GM21529 (cell line): ENCODE results near the gene PRLR.

Experiments
- ATAC-seq: cut with Tn5 transposase; IDR thresholded peaks from one replicate; pipeline ENCODE4 v1.9.1; 2021; ENCODE audit not compliant: unreplicated experiment

Gene PRLR

DNA sequence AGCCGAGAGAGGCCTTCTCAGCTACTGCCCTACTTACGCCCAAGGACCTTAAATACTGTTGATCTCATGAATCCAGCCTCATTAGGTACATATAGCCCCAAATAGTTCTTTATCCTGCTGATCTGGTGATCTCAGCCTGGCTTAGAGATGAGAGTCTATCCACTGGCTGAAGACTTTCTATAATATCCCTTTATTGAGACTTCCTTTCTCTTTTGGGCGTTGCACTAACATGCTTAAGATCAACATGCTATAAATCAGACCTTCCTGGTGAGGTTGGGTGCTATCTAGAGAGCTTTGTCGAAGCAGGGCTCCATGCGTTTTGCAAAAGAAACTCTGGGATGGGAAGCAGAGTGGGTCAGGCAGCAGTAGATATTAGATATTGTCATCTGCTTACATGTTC is 138.6 kb downstream of the PRLR start:
- no peak for ATAC-seq

DNA sequence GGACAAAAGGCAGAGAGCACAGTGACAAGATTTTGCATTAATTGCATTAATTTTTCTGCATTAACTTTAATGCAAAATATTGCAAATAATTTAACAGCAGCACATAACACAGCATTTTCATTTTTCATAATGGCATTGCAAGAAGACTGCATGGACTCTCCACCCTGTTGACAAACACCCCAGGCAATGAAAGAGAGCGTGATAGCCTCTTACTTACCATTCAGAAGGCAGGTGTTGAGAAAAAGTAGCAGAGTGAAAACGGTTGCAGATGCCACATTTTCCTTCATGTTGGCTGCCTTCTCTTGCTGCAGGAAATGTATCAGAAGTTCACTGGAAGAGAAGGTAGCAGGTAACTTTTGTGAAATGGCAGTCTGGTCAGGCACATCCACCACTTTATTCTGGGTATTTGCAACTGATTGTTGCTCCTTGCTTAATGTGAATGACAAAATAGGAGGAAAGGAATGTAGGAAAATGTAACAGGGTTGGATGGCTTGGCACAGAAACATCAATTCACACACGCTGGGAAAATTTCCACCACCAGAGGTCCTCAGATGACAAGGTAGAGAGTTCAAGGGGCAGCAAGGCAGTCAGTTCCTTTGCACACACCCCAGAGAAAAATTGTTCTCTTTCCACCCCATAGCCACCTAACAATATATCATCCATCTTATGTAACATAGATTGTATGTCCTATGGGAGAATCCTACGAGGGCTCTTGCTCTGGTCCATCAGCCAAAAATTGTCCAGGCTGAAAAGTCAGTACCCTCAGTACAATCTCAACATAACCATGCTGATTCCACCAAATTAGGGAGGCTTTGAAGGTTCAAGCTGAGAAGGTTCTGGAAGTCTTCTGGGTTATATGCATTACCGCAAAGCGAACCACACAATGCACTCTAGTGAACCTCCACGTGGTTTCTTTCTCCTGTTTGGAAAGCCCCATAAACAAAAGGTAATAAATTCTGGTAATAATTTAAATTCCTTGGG is 140.7 kb downstream of the PRLR start:
- no peak for ATAC-seq

DNA sequence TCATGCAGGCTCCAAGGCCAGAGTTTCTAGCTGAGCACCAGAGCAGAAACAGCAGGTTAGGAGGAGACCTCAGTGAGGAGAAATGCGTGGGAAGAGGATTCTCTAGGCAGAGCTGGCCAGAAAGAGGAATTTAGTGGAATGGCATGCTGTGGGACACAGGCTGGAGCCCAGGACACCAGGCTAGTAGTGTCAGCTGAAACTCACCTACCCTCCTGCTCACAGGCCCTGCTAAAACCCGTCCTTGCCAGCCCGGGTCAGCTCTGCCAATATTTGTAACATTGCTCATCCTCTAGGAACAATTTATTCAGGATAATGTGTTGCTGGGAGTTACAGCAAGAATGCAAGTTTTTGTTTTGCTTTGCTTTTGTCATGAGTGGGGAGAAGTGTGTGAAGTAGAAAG is 142.3 kb downstream of the PRLR start:
- no peak for ATAC-seq

DNA sequence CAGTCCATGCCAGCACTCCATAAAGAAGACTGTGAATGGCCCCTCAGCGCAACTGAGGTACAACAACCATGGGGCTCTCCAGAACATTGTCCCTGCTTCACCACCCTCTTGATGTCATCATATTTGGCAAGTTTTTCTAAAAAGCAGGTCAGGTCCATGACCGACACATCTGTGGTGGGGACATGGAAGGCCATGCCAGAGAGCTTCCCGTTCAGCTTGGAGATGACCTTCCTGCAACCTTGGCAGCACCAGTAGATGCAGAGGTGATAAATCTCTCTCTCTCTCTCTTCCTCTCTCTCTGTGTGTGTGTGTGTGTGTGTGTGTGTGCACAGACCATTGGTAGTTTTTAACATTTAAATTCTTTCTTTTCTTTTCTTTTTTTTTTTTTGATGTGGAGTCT is 147.1 kb downstream of the PRLR start:
- ATAC-seq: no peak

DNA sequence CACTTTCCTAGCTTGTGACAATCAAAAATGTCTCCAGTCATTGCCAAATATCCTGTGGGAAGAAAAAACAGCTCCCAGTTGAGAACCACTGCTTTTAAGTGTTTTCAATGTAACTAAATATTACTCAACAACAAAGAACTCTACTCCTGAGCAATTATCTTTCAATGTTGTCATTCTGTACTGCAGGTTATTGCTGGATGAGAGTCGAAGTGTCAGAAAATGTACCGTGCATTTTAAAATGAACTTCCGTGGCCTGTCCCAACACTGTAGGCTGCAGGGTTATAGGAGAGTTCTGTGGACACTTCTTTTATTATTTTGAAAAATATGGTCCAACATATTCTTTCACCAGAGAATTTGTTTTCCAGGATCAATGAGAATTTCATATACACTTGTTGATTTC is 147.8 kb downstream of the PRLR start:
- no peak for ATAC-seq

DNA sequence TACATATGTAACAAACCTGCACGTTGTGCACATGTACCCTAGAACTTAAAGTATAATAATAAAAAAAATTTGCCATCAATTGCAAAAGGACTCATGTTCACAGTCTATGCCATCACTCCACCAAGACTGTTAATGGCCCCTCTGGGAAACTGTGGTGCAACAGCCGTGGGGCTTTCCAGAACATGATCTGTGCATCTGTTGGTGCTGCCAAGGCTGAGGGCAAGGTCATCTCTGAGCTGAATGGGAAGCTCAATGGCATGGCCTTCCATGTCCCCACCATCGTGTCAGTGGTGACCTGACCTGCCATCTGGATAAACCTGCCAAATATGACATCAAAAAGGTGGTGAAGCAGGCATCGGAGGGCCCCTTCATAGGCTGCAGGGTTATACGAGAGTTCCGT is 149.2 kb downstream of the PRLR start:
- no peak for ATAC-seq

DNA sequence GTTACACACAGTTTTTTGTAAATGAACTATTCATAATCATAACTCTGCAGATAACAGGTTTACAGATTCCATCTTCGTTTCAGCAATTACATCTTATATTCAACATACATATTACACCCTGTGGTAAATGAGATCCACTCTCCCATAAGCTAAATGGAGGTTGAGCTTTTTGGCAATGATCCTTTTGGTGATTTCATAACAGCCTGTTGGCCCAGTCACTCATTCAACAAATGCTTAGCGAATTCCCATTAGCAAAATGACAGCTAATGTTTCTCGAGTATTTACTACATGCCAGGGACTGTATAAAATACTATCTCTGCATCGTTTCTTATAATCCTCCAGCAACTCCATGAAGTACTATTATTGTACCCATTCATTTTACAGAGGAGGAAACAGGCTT is 157.1 kb downstream of the PRLR start:
- no peak for ATAC-seq

DNA sequence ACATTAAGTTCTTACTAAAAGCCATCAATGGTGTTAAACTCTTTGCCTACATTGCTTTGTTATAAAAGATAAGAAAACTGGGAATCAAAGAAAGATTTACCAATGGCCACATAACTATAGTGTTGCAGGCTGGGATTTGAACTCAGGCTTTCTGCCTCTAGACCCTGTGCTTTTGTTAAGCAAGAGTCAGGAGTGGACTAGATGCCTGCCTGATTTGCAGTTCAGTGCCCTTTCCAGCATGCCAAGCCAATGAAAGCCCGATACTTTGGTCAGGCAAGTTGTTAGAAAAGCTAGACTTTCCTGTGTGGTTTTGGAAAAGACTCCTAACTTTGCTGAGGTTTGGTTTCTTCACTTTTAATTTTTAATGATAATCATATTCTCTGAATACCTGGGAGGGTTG is 161.1 kb downstream of the PRLR start:
- no peak for ATAC-seq

DNA sequence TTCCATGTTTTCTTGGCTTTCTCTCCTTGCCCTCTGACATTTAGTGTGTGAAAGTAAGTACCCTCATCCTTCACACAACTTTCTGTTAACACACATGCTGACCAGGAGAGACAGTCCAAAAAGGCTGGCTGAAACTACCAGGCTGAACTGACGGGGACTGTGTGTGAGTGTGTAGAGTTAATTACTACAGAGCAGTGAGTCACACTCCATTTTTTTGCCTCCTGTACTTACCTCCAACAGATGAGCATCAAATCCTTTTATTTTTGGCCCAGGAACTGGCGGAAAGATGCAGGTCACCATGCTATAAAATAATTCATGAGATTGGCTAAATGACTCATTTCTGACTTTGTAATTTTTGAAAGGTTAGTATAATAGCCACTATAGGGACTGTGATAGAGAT is 162.3 kb downstream of the PRLR start:
- ATAC-seq: no peak

DNA sequence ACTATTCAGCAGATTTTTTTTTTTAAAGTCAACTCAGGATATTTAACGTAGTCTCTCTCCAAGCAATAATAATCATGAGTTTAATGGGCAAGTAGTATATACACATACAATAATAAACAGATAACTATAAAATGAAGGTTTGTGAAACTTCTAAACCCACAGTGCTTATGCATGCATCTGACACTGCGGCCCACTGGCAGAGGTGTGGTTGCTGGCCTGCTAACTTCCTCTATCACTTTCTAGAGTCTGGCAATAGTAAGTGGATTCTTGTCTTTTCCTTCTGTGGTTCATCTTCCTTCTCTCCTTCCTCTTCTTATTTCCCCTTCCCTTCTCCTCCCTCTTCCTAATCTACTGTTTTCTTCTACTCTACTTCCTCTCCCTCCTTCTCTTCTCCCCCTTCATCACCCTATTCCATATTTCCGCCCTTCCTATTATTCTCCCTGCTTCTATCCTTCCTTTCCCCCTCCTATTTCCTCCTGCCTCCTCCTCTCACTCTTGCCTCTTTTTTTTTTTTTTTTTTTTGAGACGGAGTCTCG is 164.0 kb downstream of the PRLR start:
- ATAC-seq: peak; percentile 76

DNA sequence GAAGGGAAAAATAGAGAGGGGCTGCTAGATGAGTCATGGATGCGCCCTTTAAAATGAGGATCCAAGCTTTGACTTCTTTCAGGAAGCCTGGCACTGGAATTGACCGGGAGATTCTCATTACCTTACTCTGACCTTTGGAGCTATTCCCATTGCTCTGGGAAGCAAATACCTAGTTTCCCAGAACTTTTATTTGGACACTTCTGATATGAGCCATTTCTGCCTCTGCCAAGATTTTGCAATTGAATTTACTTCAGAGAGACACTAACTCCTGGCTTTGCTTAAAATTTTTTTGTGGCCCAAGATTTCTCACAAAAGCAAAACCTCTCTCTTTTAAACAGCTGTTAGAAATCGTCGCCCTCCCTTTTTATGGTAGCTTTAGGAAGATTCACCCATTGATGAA is 166.9 kb downstream of the PRLR start:
- ATAC-seq: no peak

DNA sequence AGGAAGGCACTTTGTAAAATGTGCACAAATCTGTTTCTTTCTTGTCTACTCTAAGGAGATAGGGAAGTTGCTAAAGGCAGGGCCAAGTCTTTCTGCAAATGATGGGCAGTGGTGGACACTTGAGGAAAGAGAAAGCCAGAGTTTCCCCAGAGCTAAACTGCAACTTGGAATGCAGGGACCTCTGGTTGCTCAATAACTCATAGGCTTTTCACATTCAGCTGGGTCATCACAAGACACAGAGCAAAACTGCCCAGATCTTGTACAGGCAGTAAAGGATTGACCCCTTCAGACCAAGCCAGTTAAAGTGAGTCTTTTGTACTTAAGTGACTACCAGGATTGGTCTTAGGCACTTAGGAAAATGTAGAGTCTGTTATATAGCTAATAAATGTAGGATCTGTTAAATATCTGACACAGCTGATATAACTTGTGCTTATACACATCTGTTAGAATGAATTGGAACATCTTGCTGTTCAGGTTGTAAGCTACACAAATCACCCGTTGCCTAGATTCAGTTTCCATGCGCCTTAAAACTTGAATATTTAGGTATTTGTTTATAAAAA is 169.0 kb downstream of the PRLR start:
- no peak for ATAC-seq

DNA sequence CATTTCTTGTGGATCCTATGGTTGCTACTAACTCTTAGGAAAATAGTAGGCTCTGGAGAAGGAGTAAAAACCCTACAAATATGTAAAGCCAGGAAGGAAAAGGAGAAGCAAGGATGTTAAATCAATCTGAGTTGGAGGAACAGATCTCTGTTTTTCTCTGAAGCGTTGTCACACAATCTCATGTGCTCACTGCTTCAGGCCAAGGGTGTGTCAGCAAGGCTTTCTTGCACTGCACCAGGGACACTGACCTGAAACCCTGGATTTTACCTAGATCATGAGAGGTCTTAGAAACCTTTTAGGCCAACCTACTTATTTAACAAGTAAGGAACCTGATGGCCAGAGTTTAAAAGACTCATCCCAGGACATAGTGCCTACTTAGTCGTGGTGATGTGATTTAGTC is 170.1 kb downstream of the PRLR start:
- no peak for ATAC-seq

DNA sequence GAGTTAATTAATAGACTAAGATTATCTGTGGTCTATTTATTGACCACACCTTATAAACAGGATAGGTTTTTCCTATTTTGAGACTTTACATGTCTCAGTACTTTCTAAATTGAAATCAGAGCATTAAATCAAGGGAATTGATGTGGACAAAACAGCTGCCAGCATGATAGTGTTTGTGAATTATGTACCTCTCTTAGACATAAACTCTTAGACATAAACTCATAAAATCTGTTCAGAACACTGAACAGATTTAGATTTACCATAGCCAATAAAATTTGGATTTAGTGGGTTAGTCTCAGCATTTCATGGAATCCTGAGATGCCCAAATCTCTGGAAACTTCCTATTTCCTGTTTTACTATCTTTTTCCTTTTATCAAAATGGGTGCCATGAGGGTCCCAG is 171.0 kb downstream of the PRLR start:
- no peak for ATAC-seq

DNA sequence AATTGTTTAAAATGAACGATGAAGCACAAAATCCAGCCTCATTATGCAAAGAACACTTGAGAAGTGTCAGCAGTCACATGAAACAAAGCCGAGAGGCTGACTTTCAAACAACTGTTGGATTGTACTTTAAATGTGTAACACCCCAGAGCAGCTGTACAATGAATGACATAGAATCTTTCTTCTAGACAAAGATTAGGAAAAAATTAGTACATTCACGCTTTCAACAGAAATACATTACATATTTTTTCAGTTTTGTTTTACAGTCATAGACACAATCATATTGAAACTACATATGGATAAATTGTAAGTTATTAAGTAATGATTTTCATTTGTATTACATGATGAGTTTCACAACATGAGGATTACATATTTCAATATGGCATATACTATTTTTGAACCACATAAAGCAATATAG is 171.9 kb downstream of the PRLR start:
- ATAC-seq: peak; percentile 86

DNA sequence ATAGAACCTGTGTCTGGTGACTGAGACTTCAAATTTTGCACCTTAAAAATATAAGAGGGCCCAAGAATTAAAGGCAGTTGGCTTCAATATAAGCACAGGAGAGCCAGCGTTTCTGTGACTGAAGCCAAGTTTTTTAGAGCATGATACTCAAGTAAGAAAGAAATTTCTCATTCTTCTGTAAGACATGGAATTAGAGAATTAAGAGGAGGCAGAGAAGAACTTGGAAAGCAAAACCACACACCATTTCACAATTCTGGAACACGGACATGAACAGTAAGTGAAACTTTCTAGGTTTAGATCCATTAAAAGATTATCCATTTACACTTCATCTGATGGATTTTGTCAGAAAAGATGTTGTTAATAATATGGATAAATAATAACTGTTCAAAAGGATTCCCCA is 173.6 kb downstream of the PRLR start:
- no peak for ATAC-seq

DNA sequence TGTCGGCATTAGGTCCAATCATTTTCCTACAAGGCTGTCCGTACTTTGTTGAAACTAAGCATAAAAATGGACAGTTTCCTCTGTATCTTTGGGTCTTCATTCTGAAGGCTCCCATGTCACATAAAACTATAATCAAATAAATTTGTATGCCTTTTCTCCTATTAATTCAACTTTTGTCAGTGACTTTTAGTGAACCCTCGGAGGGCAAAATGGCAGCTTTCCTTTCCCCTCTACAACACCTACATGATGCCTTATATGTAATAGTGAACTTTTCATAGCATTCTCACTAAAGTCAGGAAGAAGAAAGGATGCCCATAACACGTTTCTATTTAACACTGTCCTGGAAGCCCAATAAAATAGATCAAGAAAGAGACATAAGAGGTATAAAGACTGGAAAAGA is 177.4 kb downstream of the PRLR start:
- no peak for ATAC-seq

DNA sequence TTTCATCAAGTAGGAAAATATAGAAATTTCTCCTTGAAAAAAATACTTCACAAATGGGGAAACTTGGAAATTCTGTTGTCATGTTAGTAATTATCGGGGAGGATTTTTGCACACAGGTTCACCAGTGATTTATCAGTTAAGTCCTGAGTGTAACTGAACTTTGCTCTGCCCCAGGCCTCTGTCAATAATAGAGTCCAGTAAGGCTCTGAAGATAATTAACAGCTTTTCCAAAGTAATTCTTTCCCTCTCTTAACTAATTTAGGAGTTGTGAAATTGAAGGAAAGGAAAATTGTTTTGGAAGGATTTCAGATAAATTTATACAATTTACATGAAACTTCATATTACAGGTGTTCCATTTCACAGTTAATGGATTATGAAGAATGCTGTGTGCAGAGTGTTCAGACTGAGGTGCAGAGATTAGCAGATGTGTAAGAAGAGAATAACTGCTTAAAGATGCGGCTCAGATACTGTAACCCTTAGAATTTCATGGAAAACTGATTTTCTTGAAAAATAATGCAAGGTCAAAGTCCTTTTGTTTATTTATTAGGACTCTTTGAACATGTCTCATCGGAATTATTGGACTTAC is 179.7 kb downstream of the PRLR start:
- ATAC-seq: no peak

DNA sequence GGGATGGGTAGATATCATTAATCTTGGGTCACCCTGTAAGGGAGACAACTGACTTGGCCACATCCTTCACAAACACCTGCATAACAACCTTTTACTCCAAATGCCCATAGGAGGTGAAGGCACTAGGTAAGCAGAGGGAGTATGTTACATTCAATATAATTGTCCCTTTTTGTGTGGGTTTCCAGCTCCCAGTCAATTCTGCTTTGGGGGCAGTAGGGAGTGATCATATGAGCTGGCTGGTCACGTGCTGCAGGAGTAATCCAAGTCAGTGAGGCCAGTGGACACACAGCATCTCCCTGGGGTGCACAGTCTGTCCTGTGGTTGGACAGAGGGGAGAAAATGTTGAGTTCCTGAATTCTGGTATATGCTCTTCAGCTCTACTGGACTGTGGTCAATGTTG is 181.4 kb downstream of the PRLR start:
- ATAC-seq: no peak

DNA sequence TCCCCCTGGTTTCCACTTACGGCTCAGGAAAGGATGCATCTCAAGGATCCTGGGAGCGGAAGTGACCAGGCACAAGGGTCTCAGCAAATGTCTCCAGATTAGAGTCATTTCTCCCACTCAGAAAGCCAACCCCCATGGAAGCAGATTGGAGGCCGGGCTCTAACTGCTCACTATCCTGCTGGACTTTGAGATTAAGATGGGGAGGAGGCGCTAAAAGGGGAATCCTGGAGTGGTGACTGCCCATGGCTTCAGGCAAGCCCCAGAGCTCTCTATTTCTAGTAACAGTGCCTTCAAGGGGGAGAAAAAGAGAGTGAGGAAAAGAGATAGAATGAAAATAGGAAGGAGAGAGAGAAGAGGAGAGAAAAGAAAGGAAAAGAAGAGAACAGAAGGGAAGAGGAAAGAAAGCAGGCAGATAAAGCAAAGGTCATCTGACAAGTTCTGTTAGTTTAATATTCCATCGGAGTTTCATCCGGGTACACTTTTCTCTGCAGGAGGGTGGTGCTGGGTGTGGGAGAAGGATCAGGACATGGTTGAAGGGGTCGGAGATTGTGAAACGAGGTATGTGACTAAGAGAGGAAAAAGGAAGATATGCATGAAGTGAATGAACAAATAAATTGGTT is 182.4 kb downstream of the PRLR start, which contains the start of gene AGXT2:
Gene AGXT2 (minus strand): TSS at position 165 of the 620 bp plus-strand sequence. CDS start 57 bp downstream, at position 108.
- no peak for ATAC-seq

DNA sequence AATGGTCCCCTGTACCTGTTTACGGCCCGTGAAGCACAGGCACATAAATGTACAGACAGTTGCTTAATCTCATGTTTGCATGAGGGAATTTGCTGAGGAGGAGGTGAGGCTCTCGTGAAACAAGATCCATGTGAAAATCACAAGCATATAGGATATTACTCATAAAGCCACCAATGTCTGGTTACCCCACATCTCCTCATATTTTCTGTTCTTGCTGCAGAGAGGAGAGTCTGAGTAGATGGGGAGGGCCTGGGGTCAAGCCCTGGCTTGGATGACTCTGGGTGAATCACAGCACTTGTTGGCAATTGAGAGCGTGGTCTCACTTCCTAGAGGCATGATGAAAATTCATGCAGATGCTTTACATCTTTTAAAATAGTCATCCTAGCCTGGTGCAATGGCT is 183.5 kb downstream of the PRLR start:
- ATAC-seq: no peak
